ENCODE measurements around the gene CRTC1. TPM values are rescaled to one million over a fixed set of nuclear protein-coding genes. Genes with fewer than 3 reads are reported as not detected.

Gene CRTC1
- total RNA-seq, 1 donor from 2014 or later: 9.1 TPM

Other genes starting within 250 kb of the CRTC1 start
- 26.0 TPM for gene ISYNA1, start 245.5 kb upstream of the CRTC1 start, total RNA-seq
- 7.5 TPM for gene ELL, start 161.6 kb upstream of the CRTC1 start, total RNA-seq
- gene FKBP8, start 140.1 kb upstream of the CRTC1 start, total RNA-seq: 182 TPM
- 44.4 TPM for gene KXD1, start 125.8 kb upstream of the CRTC1 start, total RNA-seq
- 684 TPM for gene UBA52, start 111.8 kb upstream of the CRTC1 start, total RNA-seq
- 94.8 TPM for gene REX1BD, start 94.9 kb upstream of the CRTC1 start, total RNA-seq
- 20.6 TPM for gene CRLF1, start 76.9 kb upstream of the CRTC1 start, total RNA-seq
- 1.6 TPM for gene TMEM59L, start 70.8 kb upstream of the CRTC1 start, total RNA-seq
- 4.5 TPM for gene KLHL26, start 46.7 kb upstream of the CRTC1 start, total RNA-seq
- not detected for gene COMP, start 107.6 kb downstream of the CRTC1 start, total RNA-seq
- 34.2 TPM for gene UPF1, start 148.3 kb downstream of the CRTC1 start, total RNA-seq
- gene CERS1, start 212.5 kb downstream of the CRTC1 start, total RNA-seq: 0.24 TPM
- gene COPE, start 235.7 kb downstream of the CRTC1 start, total RNA-seq: 121 TPM
- 19.2 TPM for gene DDX49, start 236.0 kb downstream of the CRTC1 start, total RNA-seq